GM19438 (cell line): ENCODE data around the gene C5orf52.
"Not testable (repeated sequence)": the region's sequence is repeated elsewhere in the genome, so short reads cannot be mapped to it uniquely, and the experiment has no call there.

ENCODE experiments used
- ATAC-seq: cut with Tn5 transposase; IDR thresholded peaks from one replicate; pipeline ENCODE4 v1.9.1; 2021; ENCODE audit warnings: low read depth; ENCODE audit not compliant: unreplicated experiment

C5orf52 gene

DNA sequence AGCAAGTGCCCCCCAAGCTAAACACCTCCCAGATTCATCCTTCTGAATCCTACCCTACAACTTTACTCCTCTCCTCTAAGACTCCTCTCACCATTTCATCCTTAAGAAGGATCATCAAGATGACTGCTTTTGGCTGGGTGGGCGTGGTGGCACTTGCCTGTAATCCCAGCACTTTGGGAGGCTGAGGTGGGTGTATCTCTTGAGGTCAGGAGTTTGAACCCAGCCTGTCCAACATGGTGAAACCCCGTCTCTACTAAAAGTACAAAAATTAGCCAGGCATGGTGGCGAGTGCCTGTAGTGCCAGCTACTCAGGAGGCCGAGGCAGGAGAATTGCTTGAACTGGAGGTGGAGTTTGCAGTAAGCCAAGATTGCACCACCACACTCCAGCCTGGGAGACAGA, 3.0 kb downstream of the C5orf52 start:
- ATAC-seq, result not testable (repeated sequence)

GRCh38 chr5:157677931-157678330, 6.6 kb downstream of the C5orf52 start:
- ATAC-seq, result no peak

GRCh38 chr5:157679801-157680200, 8.5 kb downstream of the C5orf52 start:
- ATAC-seq, result no peak

DNA sequence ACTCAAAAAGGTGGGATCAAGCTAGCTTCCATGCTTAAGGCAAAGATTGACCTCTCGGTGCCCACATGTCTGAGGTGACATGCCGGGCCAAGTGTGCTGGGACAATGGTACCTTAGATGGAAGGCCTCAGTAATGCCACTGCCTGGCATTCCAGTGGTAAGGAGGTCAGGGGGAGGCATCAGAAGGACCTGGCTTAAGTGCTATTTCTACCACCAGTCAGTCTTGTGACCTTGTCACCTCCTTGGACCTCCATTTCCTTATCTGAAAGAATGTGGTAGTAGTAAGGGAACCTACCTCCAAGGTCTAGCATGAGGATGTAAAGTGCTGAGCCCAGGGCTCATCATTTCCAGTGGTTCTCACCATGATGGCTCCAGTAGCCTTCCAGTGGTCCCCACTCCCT, 8.9 kb downstream of the C5orf52 start:
- no peak for ATAC-seq

DNA sequence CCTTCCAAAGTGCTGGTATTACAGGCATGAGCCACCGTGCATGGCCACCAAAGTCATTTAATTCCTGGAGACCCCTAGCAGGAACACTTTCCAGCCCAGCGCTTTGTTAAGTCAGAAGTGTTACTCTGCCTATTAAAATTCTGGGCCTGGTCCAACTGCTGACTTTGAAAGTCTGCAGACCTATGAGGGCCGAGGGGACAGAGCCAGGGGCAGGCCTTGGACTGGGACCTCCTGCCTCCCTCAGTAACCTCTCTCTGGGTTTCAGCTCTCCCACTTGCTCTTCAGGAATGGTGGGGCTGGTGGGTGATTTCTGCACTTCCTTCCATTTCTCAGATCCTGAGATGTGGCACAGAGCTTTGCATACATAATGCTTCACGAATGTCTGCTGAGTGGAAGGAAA, 9.7 kb downstream of the C5orf52 start:
- ATAC-seq, result no peak

DNA sequence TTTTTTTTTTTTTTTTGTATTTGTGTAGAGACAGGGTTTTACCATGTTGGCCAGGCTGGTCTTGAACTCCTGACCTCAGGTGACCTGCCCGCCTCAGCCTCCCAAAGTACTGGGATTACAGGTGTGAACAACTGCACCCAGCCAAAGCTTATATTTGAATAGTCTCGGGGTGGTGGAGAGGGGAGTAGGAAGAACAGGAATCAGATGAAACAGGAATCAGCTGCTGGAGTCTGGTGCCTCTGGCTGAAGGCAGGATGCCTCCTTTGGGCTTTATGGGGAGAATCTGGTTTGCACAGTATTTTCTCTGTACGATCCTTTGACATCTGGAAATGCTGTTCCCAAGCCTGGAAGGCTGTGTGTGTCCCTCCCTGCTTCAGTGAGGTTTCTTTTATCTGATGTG, 10.9 kb downstream of the C5orf52 start:
- ATAC-seq, result no peak

GRCh38 chr5:157686276-157687197, 15.2 kb downstream of the C5orf52 start:
- not testable (repeated sequence) for ATAC-seq

- no peak for ATAC-seq
Measured at GRCh38 chr5:157687198-157687554, 15.8 kb downstream of the C5orf52 start.

GRCh38 chr5:157689942-157690689, 18.8 kb downstream of the C5orf52 start:
- ATAC-seq, result no peak

DNA sequence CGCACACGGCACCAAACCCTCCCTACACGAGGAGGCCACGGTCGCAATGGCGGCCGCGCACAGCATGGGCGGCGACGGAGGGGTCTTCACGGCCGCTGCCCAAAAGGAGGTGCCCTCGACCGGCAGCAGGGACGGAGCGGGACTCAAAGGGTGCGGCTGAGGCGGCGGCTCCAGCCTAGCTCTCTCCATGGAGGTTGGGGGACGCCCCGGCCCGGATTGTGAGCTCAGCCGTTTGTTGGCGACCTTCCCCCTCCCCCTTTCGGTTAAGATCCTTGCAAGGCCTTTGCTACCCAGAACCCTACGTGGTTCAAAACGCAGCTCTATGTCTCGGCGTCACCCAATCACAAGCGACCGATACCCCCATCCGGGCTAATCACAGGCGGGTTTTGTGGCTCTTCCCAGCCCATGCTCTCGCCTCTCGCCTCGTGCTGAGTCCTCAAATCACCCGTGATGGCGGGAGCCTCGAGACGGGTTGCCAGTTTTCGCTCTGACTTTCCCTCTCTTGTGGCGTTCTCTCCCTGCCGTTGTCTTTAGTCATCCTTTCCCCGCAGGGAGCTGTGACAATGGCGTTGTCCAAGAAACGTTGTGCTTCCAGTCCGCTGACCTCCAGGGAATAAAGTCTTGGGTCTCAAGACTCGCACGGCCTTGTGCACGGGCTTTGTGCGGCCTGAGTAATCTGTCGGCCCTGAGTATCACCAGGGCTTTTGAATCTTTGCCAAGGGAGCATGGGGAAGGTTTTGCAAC, 19.5 kb downstream of the C5orf52 start:
- no peak for ATAC-seq

GRCh38 chr5:157693816-157694215, 22.5 kb downstream of the C5orf52 start:
- ATAC-seq, result not testable (repeated sequence)

DNA sequence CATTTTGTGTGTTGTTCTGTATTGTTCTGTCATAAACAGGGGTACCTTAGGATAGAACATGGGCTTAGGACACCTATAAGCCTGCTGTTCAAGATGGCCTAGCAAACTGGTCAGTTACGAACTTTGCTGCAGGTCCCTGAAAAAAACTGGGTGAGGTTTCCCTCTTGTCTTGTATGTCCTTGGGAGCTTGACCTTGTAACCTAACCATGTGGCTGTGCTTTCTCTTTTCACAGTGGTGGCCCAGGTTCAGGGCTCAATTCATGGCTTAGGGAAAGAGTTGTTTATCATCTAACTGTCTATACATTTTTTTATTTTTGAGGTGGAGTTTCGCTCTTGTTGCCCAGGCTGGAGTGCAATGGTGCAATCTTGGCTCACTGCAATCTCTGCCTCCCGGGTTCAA, 24.8 kb downstream of the C5orf52 start:
- not testable (repeated sequence) for ATAC-seq

- not testable (repeated sequence) for ATAC-seq
Measured at GRCh38 chr5:157698674-157699073, 27.3 kb downstream of the C5orf52 start.

DNA sequence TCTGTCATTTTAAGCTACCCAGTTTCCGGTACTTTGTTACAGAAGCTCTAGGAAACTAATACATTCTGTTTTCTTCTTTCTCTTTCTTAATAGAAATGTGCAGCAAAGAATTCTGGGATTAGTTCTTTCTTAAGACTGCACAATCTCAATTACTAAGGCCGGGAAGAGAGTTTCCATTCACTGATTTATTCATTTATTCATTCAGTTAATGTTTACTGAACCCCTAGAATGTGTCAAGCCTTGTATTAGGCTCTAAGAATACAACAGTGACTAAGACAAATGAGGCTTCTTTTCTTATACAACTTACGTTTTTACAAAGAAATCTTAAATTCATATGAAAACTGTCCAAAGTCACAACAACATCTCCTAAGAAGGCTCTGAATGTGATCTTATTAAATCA, 32.4 kb downstream of the C5orf52 start:
- no peak for ATAC-seq

- ATAC-seq, result no peak
Measured at GRCh38 chr5:157708866-157709265, 37.5 kb downstream of the C5orf52 start.

GRCh38 chr5:157709346-157709745, 38.0 kb downstream of the C5orf52 start:
- no peak for ATAC-seq

GRCh38 chr5:157710431-157710830, 39.1 kb downstream of the C5orf52 start:
- ATAC-seq, result no peak

DNA sequence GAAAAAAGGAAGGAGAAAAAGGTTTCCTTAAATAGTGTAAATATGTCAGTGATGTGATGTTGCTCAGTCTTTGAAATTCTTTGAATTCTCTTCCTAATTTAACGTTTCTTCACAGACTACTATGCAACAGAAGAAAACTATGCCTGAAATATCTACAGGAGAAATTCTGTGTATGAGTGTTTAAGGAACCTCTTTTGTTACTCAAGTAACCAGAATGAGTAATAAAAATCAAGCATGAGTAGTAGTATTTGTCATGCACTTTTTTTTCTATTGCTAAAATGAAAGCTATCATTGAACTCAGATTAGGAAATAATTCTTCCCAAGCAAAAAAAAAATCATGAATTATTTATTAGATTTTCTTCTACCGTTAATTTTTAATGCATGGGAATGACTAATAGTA, 39.5 kb downstream of the C5orf52 start:
- no peak for ATAC-seq

DNA sequence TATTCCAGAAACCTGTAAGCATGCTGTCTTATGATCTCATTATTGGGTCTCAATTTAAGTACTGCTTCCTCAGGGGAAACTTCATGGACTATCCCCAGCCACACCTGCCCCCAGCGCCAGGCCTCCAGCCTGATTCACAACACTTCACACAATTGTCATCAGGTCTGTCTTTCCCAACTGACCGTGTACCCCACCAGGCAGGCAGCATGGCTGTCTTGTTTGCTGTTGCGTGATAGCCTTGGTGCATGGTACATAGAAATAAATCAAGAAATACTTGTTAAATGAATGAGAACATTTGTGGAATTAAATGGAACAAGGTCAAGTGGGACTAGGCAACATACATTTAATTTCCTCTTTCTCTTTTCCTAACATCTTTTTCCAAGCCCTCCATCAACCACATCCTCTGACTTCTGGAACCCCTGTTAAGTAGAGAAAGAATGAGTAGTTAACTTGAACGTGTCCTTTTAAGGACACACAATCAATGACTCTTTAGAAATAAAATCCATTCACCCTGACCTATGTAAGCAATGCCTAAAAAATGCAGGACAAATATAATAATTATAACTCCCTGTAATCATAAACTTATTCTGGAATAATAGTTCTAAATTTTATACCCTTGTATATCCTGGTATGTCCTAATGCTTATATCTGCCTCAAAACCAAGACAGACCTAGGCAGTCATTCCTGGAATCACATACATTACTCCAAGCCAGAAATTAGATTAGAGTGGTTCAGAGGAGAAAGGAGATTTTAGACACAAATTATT, 42.7 kb downstream of the C5orf52 start:
- no peak for ATAC-seq

- no peak for ATAC-seq
Measured at GRCh38 chr5:157714596-157714864, 43.2 kb downstream of the C5orf52 start.

DNA sequence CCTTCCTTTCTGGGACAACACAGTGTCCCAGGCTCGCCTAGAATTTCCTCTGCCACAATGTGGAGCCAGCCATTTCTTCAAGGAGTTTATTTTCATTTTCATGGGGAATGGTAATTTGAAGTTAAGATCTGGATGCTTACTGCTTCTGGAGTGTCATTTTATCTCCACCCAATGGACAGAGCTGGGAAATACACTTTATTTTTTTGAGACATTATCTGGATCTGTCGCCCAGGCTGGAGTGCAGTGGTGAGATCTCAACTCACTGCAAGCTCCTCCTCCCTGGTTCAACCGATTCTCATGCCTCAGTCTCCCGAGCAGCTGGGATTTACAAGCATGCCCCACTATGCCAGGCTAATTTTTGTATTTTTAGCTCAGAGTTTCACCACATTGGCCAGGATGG, 47.2 kb downstream of the C5orf52 start:
- no peak for ATAC-seq
